NT2/D1 (cell line): ENCODE measurements around the gene HS6ST3.

Experiments used
- DNase-seq: peaks from one replicate; pipeline ENCODE4 v3.0.0-alpha.2; 2011; ENCODE audit warnings: low read depth, low spot score
- H3K27me3 ChIP-seq: 2 replicates; pipeline ENCODE4 v1.6.0; 2011; ENCODE audit warnings: mild to moderate bottlenecking; ENCODE audit not compliant: insufficient read length, insufficient read depth
- H3K36me3 ChIP-seq: 2 replicates; pipeline ENCODE4 v1.6.1; 2011; ENCODE audit warnings: mild to moderate bottlenecking, low read length, mixed read lengths; ENCODE audit not compliant: insufficient read depth, insufficient read length
- H3K4me1 ChIP-seq: 2 replicates; pipeline ENCODE4 v1.5.1; 2011; ENCODE audit not compliant: insufficient read depth, insufficient read length
- H3K4me3 ChIP-seq: 2 replicates; pipeline ENCODE4 v1.5.1; 2011; ENCODE audit warnings: low read depth; ENCODE audit not compliant: insufficient read length
- H3K9ac ChIP-seq: 2 replicates; pipeline ENCODE4 v1.6.0; 2011; ENCODE audit warnings: low read depth; ENCODE audit not compliant: insufficient read length
- H3K9me3 ChIP-seq: 2 replicates; pipeline ENCODE4 v1.5.1; 2011; ENCODE audit warnings: mild to moderate bottlenecking, low read length; ENCODE audit not compliant: insufficient read depth
- SUZ12 ChIP-seq: IDR thresholded peaks from 2 replicates; pipeline ENCODE4 v1.6.1; 2011; ENCODE audit not compliant: insufficient read length, insufficient read depth; ENCODE audit errors: extremely low read depth
- YY1 ChIP-seq: IDR thresholded peaks from 2 replicates; pipeline ENCODE4 v1.6.1; 2011; ENCODE audit not compliant: insufficient read length, insufficient read depth
- ZNF274 ChIP-seq: IDR thresholded peaks from 2 replicates; pipeline ENCODE4 v1.6.1; 2011; ENCODE audit warnings: mild to moderate bottlenecking, low read depth, low read length

The HS6ST3 gene

GRCh38 chr13:96119921-96120320 is 30.0 kb downstream of the HS6ST3 start:
- no peaks in the 10 kb centered on the region for H3K4me1 ChIP-seq
- H3K4me3 ChIP-seq = no peak overlapping the region
- no peak overlapping the region for H3K9ac ChIP-seq
- H3K27me3 ChIP-seq = no peaks in the 10 kb centered on the region
- no peak for DNase-seq
- H3K9me3 ChIP-seq = no peaks in the 10 kb centered on the region
- no peaks in the 10 kb centered on the region for H3K36me3 ChIP-seq
- TF ChIP-seq ZNF274 (no peak), SUZ12 (no peak), YY1 (no peak)

GRCh38 chr13:96130818-96131340 is 41.0 kb downstream of the HS6ST3 start:
- no peaks in the 10 kb centered on the region for H3K9me3 ChIP-seq
- DNase-seq = no peak
- no peak overlapping the region for H3K4me3 ChIP-seq
- H3K4me1 ChIP-seq = no peaks in the 10 kb centered on the region
- H3K27me3 ChIP-seq = no peaks in the 10 kb centered on the region
- no peak overlapping the region for H3K9ac ChIP-seq
- H3K36me3 ChIP-seq = no peaks in the 10 kb centered on the region
- TF ChIP-seq YY1 (no peak), ZNF274 (no peak), SUZ12 (no peak)

- no peak for TF ChIP-seq SUZ12
- TF ChIP-seq YY1 = no peak
- TF ChIP-seq ZNF274 = no peak
- Histone ChIP-seq H3K4me3 (no peak overlapping the region), H3K9me3 (no peaks in the 10 kb centered on the region), H3K36me3 (no peaks in the 10 kb centered on the region), H3K9ac (no peak overlapping the region), H3K27me3 (no peaks in the 10 kb centered on the region), H3K4me1 (no peaks in the 10 kb centered on the region)
- peak; percentile 28 for DNase-seq
These were observed 51.1 kb downstream of the HS6ST3 start for GRCh38 chr13:96141032-96141431.

- Histone ChIP-seq H3K36me3 (no peaks in the 10 kb centered on the region), H3K4me1 (no peaks in the 10 kb centered on the region), H3K9ac (no peak overlapping the region), H3K27me3 (no peaks in the 10 kb centered on the region), H3K4me3 (no peak overlapping the region), H3K9me3 (no peaks in the 10 kb centered on the region)
- TF ChIP-seq ZNF274 (no peak), SUZ12 (no peak), YY1 (no peak)
- DNase-seq = no peak
These were observed 69.8 kb downstream of the HS6ST3 start for GRCh38 chr13:96159725-96160124.

- Histone ChIP-seq H3K4me3 (no peak overlapping the region), H3K27me3 (no peaks in the 10 kb centered on the region)
- TF ChIP-seq YY1 (no peak), SUZ12 (no peak)
These were observed 71.2 kb downstream of the HS6ST3 start for GRCh38 chr13:96161141-96161540.

DNA sequence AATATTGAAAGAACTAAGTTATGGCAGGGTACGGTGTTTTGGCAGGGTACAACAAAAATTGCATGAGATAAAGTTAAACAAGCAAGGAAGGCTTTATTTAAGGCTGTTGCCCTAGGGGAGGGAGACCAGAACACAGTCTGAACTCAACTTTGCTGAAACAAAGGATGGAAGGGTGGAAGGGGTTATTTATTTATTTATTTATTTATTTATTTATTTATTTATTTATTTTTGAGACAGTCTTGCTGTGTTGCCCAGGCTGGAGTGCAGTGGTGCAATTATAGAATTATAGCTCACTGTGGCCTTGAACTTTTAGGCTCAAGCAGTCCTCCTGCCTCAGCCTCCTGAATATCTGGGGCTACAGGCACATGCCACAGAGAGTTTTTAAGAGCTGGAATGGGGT is 75.9 kb downstream of the HS6ST3 start:
- Histone ChIP-seq H3K27me3 (no peaks in the 10 kb centered on the region), H3K9me3 (no peaks in the 10 kb centered on the region), H3K9ac (no peak overlapping the region), H3K4me3 (no peak overlapping the region), H3K36me3 (no peaks in the 10 kb centered on the region), H3K4me1 (no peaks in the 10 kb centered on the region)
- TF ChIP-seq ZNF274 (no peak), SUZ12 (no peak)
- no peak for DNase-seq

More at GRCh38 chr13:96161141-96161540, 71.2 kb downstream of the HS6ST3 start:
- H3K9ac ChIP-seq = no peak overlapping the region
- H3K36me3 ChIP-seq = no peaks in the 10 kb centered on the region
- no peak for DNase-seq
- no peaks in the 10 kb centered on the region for H3K9me3 ChIP-seq
- no peaks in the 10 kb centered on the region for H3K4me1 ChIP-seq

DNA sequence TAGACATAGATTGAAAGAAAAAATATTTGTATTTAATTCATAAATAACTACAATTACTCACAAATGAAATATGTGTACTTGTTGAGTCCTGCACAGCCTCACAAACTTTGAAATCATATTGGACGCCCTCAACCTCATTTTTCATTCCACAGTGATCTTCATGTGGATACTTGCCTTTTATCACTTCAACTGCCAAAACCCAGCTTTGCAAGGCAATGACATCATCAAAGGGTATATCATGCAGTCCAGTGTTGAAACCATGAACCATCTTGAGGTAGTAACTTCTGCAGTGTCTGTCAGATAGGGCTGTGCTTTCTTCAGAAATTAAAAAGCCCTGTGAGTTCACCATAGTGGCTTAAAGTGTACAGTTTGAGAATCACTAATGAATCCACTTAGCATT is 82.2 kb downstream of the HS6ST3 start:
- Histone ChIP-seq H3K9ac (no peak overlapping the region), H3K4me3 (no peak overlapping the region), H3K36me3 (no peaks in the 10 kb centered on the region), H3K9me3 (no peaks in the 10 kb centered on the region), H3K27me3 (no peaks in the 10 kb centered on the region), H3K4me1 (no peaks in the 10 kb centered on the region)
- DNase-seq = no peak
- TF ChIP-seq ZNF274 (no peak), YY1 (no peak)

- H3K27me3 ChIP-seq = no peaks in the 10 kb centered on the region
- no peaks in the 10 kb centered on the region for H3K36me3 ChIP-seq
- no peak overlapping the region for H3K4me3 ChIP-seq
- H3K9me3 ChIP-seq = no peaks in the 10 kb centered on the region
- H3K9ac ChIP-seq = no peak overlapping the region
- TF ChIP-seq ZNF274 = no peak
- no peak for TF ChIP-seq YY1
- no peak for TF ChIP-seq SUZ12
- no peaks in the 10 kb centered on the region for H3K4me1 ChIP-seq
- no peak for DNase-seq
These were observed 88.9 kb downstream of the HS6ST3 start for GRCh38 chr13:96178759-96179158.
